Activated T-cell treated with anti-CD3 and anti-CD28 coated beads for 1 hour (primary cell): ENCODE measurements around the gene TMF1.

Experiments used
- DNase-seq: peaks from one replicate; pipeline ENCODE4 v3.0.0-alpha.2; 2020; ENCODE audit warnings: low read depth

Gene TMF1

DNA sequence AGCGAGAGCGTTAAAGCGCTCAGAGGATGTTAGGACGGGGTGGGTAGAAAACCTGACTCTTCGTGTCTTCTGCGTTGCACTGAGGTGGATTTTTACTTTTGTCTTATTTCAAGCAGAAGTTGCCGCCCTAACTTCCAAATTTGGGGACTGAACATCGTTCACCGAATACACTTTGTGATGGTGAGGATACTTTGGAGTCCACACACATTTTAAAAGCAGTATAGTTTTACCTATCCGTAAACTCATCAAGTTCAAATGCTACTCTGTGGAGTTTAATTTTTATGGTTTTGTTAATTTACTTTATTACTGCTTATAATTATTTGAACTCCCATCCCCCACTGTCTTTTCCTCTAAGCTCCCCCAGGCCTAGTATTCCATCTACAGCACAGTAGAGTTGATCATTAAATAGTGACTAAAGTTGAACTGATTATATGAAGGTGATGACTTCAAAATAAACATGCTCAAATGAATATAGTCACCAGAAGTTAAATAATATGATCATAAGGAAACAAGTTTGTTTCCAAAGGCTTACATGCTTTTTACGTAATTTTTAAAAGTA lies 38.0 kb downstream of the TMF1 start:
- no peak for DNase-seq

DNA sequence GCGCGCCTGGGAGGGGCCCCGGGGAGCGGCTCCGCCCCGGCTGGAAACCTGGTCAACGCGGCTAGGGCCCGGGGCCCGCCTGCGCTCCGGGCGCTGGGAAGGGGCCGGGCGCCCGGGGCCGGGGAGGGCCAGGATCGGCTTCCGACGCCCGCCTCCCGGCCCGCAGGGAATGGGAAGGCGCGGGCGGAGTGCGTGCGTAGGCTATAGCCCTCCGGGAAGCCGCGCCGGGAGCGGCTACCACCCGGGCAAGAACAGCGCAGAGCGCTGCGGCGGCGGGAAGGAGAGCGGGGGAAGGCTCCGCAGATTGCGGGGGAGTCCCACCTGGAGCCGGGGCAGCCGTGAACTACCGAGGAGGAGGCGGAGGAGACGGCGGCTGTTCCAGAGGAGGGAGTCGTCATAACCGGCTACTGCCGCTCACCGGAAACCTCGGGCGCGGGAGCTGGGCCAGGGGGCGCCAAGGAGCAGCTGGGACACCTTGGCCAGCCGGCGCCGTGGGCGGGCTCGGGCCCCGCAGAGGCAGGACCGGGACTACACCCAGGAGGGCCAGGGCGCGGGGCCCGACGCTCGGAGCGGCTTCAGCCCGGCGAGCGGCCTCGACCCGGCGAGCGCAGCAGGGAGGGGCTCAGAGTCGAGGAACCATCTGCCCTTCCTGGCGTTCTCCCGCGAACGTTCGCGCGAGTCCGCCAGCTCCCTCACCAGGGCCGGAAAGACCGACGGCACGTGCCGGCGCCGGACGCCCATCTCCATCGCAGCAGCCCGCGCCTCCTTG lies 38.7 kb downstream of the TMF1 start, which contains the start of gene EOGT:
Gene EOGT, minus strand, starts transcription at position 432 of the 769 bp plus-strand sequence. CDS start 3,838 bp downstream, outside the sequence.
- DNase-seq = peak; percentile 72

DNA sequence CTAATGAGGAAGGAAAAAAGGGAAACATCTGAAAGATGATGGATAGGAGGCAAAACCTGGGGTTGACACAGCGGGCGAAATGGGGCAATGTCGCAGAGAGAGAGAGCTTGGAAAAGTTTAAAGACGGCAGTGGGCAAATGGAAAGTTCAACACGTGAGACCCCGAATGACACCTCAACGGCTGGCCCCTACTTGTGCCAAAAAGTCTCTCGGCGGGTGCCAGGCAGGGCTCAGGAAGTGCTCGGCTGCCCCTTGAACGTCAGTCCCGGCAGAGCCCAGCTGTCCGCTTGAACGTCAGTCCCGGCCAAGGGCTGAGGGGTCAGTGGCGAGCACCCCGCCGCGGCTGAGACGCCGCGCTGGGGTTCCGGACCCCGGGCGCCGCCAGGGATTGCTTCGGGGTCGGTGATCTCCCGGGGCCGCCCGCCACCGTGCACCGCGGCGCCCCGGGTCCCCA lies 39.3 kb downstream of the TMF1 start:
- DNase-seq = no peak

DNA sequence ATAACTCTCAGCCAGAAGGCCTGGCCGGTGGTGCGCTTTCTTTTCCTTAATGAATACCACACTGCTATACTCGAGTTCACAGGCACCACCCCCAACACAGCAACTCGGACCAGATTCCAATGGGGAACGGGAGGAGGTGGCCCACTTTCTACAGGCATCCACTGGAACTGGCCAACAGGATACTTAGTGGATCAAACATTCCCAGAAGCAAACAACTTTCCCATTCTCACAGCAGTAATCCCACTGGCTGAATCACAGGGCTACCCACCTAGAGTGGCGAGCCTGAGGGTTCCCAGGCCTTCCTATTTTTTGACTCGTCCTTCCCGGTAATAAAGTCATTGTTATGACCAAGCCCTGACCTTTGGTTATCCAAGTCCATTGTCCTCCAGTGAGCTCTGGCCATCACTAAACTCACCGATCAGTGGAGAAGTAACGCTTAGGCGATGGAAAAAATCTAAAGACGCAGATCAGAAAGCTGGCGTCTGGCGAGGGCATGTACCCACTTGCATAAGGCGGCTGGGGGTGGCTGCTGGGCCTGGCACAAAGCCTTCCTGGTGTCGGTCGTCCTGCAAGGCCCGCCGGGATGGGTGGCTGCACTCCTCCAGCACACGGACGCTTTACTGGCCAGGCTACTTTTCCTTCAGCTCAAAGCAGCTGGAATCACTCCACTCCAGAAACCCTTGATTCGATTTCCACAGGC lies 39.9 kb downstream of the TMF1 start:
- DNase-seq = no peak

DNA sequence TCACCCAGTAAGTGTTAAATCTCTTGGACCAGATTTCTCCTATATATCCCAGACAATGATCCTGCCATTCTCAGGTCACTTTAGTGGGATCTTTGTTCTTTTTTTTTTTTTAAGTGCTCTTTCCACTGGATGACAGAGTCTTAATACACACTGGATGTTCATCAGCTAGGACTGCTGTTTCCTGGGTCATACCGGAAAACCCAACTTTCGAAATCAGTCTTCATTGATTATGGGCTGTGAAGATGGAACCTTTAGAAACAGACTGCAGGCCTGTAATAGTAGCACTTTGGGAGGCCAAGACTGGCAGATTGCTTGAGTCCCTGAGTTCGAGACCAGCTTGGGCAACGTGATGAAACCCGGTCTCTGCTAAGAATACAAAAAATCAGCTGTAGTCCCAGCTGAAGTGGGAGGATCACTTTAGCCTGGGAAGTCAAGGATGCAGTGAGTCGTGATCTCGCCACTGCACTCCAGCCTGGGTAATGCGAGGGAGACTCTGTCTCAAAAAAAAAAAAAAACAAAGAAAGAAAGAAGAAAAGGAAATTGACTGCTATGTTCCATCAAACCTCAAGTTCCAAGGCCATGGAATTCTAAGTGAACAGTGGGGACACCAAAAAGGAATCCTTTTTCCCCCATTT lies 40.9 kb downstream of the TMF1 start:
- no peak for DNase-seq

DNA sequence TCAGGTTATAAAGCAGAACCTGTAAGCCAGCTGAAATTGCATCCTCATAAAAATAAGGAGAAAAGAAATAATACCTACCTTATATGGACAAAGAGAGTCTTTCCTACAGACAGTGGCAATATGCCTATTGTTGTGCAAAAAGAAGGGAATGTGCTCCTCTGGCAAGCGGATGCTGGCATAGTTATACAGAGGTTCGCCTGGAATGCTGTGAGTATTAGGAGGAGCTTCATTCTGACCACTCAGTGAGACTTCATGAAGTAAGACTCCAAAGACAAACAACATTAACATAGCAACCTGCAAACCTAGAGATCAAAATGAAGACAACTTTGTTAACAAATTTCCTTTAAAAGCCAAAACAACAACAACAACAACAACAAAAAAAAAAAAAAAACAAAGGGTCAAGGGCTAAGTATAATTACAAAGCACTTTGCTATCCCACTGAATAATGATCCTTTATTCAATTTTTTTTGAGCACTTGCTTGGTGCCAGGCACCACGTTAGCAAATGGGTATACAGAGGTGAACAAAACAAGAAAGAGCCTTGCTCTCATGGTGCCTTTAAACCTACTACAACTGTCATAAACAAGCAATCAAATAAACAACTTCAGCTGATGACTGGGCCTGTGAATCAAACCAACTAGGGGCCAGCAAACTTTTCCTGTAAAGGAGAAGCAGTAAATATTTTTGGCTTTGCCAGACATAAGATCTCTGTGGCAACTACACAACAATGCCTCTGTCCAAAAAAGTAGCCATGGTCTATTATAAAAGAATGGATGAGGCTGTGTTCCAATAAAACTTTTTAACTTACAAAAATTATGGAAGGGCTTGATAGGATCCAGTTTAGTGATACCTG lies 42.3 kb downstream of the TMF1 start:
- DNase-seq = no peak

DNA sequence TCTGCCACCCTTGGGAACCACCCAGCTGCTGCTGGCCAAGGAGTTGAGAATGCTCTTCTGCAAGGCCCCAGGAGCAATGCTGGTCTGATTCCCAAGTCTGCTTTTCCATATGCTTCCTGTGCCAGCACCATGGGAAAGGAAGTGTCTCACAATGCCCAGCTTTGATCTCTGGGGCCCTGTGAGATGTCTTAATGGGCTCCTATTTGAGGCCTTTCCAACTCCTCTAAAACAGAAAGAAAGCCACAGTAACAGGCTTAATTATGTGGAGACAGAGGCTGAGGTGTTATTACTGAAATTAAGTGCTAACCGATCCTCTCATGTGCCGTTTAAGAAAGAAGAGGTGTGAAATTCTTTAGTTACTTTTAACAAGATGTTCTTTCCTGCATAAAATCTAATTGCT lies 43.2 kb downstream of the TMF1 start:
- DNase-seq = no peak

DNA sequence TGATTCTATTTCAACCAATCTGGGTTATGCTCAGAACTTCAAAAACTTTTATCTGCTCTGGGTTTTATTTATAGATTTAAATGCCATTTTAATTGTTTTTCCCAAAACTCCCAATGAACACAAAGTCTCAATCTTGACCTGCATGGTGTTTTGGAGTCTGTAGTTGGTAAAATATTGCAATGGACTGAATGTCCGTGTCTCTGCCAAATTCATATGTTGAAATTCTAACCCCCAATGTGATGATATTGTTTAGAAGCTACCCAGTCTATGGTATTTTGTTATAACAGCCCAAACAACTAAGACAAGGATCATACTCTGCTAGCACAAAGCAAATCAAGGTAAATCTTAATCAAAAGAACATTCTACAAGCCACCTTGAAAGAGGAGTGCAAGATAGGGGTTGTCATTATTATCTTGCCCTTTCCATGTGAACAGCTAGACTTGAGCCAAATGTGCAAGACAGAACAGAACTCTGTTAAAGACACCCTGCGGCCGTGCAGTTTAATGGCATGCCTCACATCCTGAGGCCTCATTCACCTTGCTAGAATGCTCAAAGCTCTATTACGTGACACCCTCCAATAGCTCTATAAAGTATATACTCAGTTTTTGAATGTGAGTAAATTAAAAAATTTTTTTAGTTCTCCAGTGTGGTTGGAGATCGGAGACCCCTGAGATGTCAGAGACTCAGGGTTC lies 46.2 kb downstream of the TMF1 start:
- no peak for DNase-seq

DNA sequence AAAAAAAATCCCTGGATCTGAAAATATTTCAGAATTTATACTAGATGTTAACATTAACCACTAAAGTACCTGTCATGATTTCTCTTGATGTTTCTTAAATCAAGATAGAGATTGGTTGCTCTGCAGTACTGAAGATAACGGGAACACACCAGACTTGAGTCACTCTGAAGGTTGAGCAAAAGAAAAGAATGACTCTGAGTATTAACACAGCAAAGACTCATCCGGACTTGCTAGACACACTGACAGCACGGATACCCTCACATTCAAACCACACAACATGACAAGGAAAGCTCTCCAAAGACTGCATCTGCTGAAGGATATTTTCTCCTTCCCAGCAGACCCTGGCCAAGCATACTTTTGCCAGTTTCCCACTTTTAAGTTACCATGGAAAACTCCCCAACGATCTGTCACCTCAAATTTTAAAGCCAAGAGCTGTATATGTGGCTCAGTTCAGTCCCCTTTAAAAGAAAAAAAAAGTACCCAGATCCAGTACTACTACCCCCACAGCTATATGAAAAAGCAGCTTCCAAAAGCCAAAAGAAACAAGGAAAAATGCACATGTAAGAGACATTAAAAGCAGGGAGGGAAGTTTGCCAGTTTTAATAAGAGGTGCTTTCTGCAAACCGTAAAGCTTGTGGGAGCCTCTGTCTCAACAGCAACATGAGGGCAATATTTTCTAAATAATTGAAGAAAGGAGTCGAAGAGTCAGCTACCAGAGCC lies 46.9 kb downstream of the TMF1 start:
- no peak for DNase-seq

DNA sequence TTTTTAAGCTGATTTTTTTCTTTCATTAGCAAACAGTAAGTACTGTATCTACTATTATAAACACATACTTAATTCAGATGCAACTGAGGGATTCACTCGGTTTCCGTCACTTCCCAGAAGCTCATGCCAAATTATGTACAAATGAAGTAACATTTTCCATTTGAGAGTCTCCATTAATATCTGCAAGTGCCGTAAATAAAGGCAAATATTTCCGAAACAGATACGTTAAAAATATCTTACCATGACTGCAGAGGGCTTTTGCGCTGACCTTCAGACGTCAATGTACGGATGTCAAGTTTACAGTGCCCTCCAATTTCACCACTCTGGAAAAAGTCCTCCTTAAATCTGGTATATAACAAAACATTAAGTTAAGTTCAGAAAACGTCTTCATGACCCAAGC lies 48.0 kb downstream of the TMF1 start:
- no peak for DNase-seq

DNA sequence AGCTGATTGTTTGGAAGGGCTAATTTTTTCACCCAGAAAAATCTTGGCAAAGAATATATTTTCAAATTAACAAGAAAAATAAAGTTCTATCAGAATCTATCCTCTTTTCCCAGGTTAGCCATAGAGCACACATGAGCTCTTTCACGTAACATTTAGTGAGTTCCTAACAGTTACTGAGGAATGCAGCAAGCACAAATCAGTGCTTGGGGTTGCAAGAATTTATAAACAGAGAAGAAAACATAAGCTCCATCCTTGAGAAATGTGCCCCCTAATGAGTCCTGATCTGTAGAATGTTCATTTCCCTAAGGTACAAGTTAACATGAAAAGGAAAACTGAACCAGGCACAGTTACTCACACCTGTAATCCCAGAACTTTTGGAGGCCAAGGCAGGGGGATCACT lies 52.5 kb downstream of the TMF1 start:
- no peak for DNase-seq

DNA sequence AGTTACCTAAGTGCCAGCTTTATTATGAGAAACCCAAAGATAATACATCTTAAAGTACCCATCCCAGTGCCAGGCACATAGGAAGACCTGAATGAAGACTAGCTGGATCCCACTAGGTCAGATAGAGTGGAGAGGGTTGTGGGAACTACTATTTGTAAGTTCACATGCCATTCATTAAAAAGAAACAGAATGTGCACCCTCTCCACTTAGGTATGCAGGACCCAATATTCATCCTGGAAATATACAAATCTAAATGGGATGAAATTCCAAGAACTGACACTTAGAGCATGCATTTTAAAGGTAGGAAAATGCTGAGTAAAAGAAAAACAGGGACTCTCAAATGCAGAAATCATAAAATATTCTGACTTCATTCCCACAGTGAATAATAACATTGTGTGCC lies 53.0 kb downstream of the TMF1 start:
- DNase-seq = no peak

DNA sequence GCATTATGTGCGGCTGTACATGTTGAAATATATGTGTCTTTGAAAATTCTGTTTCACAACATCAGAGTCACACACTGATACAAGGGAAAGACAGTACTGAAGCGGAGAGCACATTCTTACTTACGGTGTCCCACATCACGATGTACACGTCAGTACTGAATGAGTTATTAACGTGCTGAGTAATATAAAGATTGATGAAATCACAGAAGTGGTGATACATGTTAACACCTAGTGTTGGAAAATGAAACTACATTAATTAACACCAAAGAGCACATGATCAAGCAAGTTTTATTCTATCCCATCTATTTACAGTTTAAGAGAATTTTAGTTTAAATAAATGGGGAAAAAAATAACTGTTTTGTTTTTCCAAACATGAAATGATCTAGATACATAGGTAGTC lies 54.2 kb downstream of the TMF1 start:
- no peak for DNase-seq

DNA sequence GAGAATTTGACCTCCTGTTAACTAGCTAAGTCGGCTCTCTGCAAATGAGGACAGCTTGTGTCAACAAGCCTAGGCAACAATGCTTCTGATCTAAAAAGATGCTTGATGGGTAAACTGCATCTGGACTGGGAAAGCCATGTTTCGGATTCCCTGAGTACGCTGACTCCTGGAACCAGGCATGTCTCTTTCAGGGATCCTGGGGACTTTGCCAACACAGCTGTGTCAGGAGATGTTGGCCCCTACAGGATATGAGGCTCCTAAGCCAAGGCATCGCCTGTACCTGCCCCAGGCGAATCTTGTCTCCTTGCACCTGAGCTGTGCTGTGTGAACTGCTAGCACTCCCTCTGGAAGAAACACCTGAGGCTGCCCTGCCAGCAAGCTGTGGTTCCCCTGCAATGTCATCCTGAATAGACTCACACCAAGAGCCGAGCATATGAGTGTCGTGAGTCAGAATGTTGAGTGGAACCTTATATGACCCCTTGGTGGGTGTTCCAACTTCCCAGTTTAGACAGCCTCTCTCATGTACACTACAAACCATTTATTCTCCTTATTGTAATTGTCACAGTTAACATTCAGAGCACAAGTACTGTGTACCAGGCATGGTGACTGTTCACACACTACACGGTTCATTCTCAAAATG lies 55.7 kb downstream of the TMF1 start:
- no peak for DNase-seq

DNA sequence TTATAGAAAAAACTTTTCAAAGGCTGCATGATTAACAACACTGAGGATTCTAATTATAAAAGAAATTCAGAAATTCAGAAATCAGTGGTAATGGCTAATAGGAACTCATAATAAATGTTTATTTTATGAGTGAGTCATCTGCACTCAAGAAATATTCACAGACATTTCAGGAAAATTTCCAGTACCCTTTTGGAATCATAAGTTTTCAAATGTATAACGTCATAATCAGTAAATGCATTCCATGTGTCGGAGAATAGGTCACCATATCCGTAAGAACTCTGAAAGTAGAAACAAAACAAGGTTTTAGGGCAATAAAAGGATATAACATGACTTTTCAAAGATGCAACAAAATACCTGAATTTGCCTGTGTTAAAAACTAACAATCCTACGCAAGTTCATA lies 63.4 kb downstream of the TMF1 start:
- DNase-seq = no peak

DNA sequence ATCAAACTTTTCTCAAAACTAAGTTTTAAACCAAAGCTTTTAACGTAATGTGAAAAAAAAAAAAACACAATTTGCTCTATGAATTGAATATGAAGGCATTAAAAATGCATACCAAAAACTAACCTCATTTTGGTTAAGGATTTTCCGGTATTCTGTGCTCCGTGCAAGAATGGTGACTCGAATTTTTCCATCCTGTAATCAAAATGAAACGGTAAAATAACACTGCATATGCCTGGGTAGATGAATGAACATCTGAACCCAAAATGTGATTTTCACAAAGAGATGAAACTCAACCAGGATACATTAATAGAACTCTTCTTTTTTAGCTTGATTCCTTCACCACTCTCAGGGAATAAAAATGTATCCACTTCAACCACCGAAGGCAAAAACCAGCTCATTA lies 64.8 kb downstream of the TMF1 start:
- DNase-seq = no peak

DNA sequence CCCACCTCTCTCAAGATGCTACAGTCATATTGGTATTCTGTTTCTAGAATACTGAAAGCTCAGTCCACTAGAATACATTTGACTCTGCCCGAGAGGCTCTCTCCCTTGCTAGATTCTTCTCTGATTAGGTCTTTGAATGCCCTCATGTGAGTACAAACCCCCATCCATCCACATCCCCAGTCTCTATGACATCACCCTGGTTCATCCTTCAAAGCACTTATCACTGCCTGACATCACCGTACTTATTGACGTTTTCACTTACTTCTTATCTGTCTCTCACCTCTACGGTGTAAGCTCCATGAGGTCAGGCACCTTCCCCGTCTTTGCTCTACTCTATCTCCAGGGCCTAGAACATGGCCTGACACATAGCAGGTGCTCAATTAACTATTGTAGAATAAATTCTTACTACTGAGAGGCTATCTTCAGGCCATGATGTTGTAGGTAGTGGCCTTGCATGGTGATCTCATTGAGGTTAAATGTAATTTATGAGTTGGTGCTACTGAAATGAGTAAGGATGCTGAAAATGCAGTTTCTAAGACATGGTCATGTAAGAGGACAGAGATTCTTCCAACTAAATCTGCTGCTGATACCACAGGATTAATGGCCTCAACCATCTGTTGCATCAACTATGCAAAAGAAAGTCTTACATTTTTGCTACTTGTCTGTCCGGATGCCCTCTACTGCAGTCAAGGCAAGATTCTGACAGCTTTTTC lies 65.5 kb downstream of the TMF1 start:
- DNase-seq = no peak

DNA sequence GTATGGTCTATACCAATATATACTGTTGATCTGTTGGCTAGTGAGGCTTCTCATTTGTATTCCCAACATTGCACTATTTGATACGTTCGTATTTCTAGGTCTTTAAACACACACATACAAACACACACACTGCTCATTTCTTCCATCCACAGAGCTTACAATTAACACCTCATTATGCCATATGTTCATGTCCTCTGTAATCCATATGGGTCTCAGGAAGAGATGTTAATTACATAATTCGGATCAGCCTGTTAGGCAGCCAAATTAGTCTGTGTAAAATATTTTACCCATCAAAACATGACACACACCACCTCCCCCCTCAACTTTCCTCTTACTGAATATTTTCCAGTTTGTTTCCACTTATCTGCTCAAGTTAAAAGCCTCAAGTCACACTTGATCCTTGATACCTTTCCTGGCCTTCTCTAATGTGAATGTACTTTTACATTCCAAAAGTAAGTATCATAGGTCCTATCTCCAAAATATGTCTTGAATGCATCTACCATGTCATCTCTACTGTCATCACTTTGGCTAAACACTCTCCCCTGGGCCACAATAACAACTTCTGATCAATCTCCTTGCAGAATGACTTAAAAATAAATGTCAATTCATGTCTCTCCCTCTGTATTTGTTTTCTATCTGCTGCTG lies 66.9 kb downstream of the TMF1 start:
- no peak for DNase-seq

DNA sequence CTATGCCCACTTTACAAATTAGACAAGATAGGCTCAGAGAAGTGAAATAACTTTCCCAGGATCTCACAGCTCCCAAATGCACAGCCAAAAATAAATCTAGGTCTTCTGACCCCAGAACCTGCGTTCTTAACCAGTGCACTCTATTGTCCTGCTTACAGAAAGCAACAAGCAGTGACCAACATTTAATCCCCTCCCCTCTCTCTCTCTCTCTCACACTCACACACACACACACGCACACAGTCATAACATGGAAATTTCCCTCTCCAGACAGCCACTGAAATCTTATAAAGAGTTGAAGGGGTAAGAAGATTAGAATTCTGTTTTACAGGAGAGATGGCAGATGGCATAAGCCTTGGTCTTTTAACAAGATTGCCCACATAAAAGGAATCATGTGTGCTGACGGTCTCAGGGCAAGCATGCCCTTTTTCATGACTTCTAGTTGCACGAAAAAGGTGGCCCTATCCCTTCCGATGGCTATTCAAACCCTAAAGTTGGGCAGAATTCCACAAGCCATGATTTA lies 68.1 kb downstream of the TMF1 start:
- DNase-seq = no peak
